PC-3 (cell line): ENCODE results near the gene LRRTM4. TPM values are rescaled to one million over a fixed set of nuclear protein-coding genes. Genes with fewer than 3 reads are reported as not detected.
A peak's percentile ranks its signal among the peaks of the same experiment; 100 is the strongest.

Experiments used
- ATAC-seq: fragments of 200-7000 bp; cut with Tn5 transposase; 2 replicates; pipeline ENCODE4 v1.9.1; 2020; ENCODE audit warnings: mild to moderate bottlenecking, moderate library complexity
- BruUV-seq: library from RNA; stranded (reverse); fragments of 400-500 nt; replicated peaks from 2 replicates; lab custom pipeline; 2021; lab: Mats Ljungman, UMichigan
- CTCF ChIA-PET: fragments of 300-600 bp; sonication (Branson Sonifier 250); formaldehyde crosslinking; loops from one replicate; lab custom pipeline; 2022; ENCODE audit warnings: antibody characterized with exemption; lab: Charles Lee
- POLR2A ChIA-PET: fragments of 300-600 bp; sonication (Branson Sonifier 250); formaldehyde crosslinking; loops from one replicate; lab custom pipeline; 2022; ENCODE audit warnings: antibody characterized with exemption; ENCODE audit not compliant: unreplicated experiment; lab: Charles Lee
- DNase-seq: peaks from one replicate; pipeline ENCODE4 v3.0.0-alpha.2; 2015
- H2AFZ ChIP-seq: fragments of 300-600 bp; sonication (generic); 2 replicates; pipeline ENCODE4 v1.6.0; 2016; ENCODE audit warnings: antibody characterized with exemption, low read length
- H3F3A ChIP-seq: fragments of 300-600 bp; sonication (generic); one replicate; pipeline ENCODE4 v1.6.0; 2017; ENCODE audit warnings: antibody characterized with exemption, low read length, control low read depth, mild to moderate bottlenecking; ENCODE audit not compliant: unreplicated experiment
- H3K27ac ChIP-seq: fragments of 300-600 bp; sonication (generic); 2 replicates; pipeline ENCODE4 v1.5.1; 2016; ENCODE audit warnings: mild to moderate bottlenecking, low read length
- H3K27me3 ChIP-seq: fragments of 300-600 bp; sonication (generic); 2 replicates; pipeline ENCODE4 v1.6.1; 2016; ENCODE audit warnings: low read length, mixed read lengths
- H3K36me3 ChIP-seq: fragments of 300-600 bp; sonication (generic); 2 replicates; pipeline ENCODE4 v1.6.1; 2016; ENCODE audit warnings: low read depth, mixed run types, low read length, mixed read lengths
- H3K4me1 ChIP-seq: fragments of 300-600 bp; sonication (generic); 2 replicates; pipeline ENCODE4 v1.5.1; 2016; ENCODE audit warnings: low read length; ENCODE audit not compliant: insufficient read depth
- H3K4me2 ChIP-seq: fragments of 300-600 bp; sonication (generic); 2 replicates; pipeline ENCODE4 v1.6.0; 2016; ENCODE audit warnings: low read length
- H3K4me3 ChIP-seq: fragments of 300-600 bp; sonication (generic); 2 replicates; pipeline ENCODE4 v1.5.1; 2016; ENCODE audit warnings: mild to moderate bottlenecking, low read length, mixed read lengths
- H3K79me2 ChIP-seq: fragments of 300-600 bp; sonication (generic); 2 replicates; pipeline ENCODE4 v1.6.1; 2017; ENCODE audit warnings: low read length, mixed read lengths
- H3K9ac ChIP-seq: fragments of 300-600 bp; sonication (generic); 2 replicates; pipeline ENCODE4 v1.6.0; 2016; ENCODE audit warnings: mild to moderate bottlenecking, low read length
- H3K9me2 ChIP-seq: fragments of 300-600 bp; sonication (generic); replicated peaks from 2 replicates; pipeline ENCODE4 v1.6.1; 2016; ENCODE audit warnings: mixed run types, low read length, mixed read lengths
- H3K9me3 ChIP-seq: fragments of 300-600 bp; sonication (generic); 2 replicates; pipeline ENCODE4 v1.6.1; 2016; ENCODE audit warnings: low read length, mixed read lengths
- H4K20me1 ChIP-seq: fragments of 300-600 bp; sonication (generic); 2 replicates; pipeline ENCODE4 v1.6.1; 2016; ENCODE audit warnings: low read length, mixed read lengths
- EZH2 ChIP-seq: fragments of 300-600 bp; sonication (generic); IDR thresholded peaks from one replicate; pipeline ENCODE4 v1.6.1; 2017; ENCODE audit warnings: antibody characterized with exemption, mild to moderate bottlenecking, low read length; ENCODE audit not compliant: unreplicated experiment
- EZH2phosphoT487 ChIP-seq: fragments of 300-600 bp; sonication (generic); IDR thresholded peaks from 2 replicates; pipeline ENCODE4 v1.6.1; 2018; ENCODE audit warnings: mild to moderate bottlenecking, antibody characterized with exemption, low read length, borderline replicate concordance
- intact Hi-C: fragments of 100-400 bp; cut with micrococcal nuclease; formaldehyde crosslinking; loops from 2 replicates; pipeline ENCODE4 v1.9.0; 2023
- total RNA-seq: library from RNA; depleted of rRNA; stranded (reverse); fragments of >200 nt; gene quantifications from 2 replicates; pipeline ENCODE4 v1.2.3, GENCODE V29; 2014
- TF ChIP-seq, protein P1 (sequence below): fragments of 300-600 bp; sonication (generic); conservative IDR thresholded peaks from 2 replicates; pipeline ENCODE4 v1.5.1; 2017; ENCODE audit warnings: antibody characterized with exemption, low read depth, mild to moderate bottlenecking, low read length

LRRTM4 gene
- total RNA-seq, 1 experiment from 2014 or later, result not detected

GRCh38 chr2:77443076-77443475 lies 79.1 kb downstream of the LRRTM4 start:
- Histone ChIP-seq H3K36me3 (no peaks in the 10 kb centered on the region), H3K4me2 (no peak overlapping the region), H3K27me3 (no peaks in the 10 kb centered on the region), H3K27ac (no peak overlapping the region), H3K4me3 (no peak overlapping the region), H2AFZ (no peak overlapping the region), H4K20me1 (no peaks in the 10 kb centered on the region), H3K79me2 (no peaks in the 10 kb centered on the region), H3K9me2 (no peaks in the 10 kb centered on the region), H3K9ac (no peak overlapping the region), H3K9me3 (no peaks in the 10 kb centered on the region; the same call in 1 of the 2 replicates), H3F3A (no peaks in the 10 kb centered on the region), H3K4me1 (no peaks in the 10 kb centered on the region)
- intact Hi-C loops, result no loop called here
- no peak for ATAC-seq
- ChIA-PET POLR2A (no interaction called here), CTCF (no interaction called here)
- BruUV-seq, result no TSS peak
- peak; percentile 6 for DNase-seq
- TF ChIP-seq EZH2 (no peak), EZH2phosphoT487 (no peak)
- TF ChIP-seq, protein P1, sequence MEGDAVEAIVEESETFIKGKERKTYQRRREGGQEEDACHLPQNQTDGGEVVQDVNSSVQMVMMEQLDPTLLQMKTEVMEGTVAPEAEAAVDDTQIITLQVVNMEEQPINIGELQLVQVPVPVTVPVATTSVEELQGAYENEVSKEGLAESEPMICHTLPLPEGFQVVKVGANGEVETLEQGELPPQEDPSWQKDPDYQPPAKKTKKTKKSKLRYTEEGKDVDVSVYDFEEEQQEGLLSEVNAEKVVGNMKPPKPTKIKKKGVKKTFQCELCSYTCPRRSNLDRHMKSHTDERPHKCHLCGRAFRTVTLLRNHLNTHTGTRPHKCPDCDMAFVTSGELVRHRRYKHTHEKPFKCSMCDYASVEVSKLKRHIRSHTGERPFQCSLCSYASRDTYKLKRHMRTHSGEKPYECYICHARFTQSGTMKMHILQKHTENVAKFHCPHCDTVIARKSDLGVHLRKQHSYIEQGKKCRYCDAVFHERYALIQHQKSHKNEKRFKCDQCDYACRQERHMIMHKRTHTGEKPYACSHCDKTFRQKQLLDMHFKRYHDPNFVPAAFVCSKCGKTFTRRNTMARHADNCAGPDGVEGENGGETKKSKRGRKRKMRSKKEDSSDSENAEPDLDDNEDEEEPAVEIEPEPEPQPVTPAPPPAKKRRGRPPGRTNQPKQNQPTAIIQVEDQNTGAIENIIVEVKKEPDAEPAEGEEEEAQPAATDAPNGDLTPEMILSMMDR, result no peak

GRCh38 chr2:77434880-77435279 lies 87.3 kb downstream of the LRRTM4 start:
- Histone ChIP-seq H3K27me3 (no peaks in the 10 kb centered on the region), H3K27ac (no peak overlapping the region), H3F3A (no peaks in the 10 kb centered on the region), H2AFZ (no peak overlapping the region), H3K9me2 (no peaks in the 10 kb centered on the region), H3K36me3 (no peaks in the 10 kb centered on the region), H3K9ac (no peak overlapping the region), H4K20me1 (no peaks in the 10 kb centered on the region), H3K79me2 (no peaks in the 10 kb centered on the region), H3K4me2 (no peak overlapping the region), H3K4me1 (no peaks in the 10 kb centered on the region), H3K9me3 (0 out of 2 replicates have a peak, but pooled peaks cover 4% of the 10 kb centered on the region), H3K4me3 (no peak overlapping the region)
- BruUV-seq, result no TSS peak
- intact Hi-C loops, result no loop called here
- ChIA-PET POLR2A (interaction anchor here (0.6 kb wide), 1 partner anchor 47 kb away, joined by 8 read pairs; no protein-coding TSS in a partner anchor), CTCF (no interaction called here)
- ATAC-seq, result no peak
- DNase-seq, result no peak
- TF ChIP-seq EZH2, result no peak
- TF ChIP-seq, protein P1, result peak; percentile 18; the same call in 1 of the 2 replicates

DNA sequence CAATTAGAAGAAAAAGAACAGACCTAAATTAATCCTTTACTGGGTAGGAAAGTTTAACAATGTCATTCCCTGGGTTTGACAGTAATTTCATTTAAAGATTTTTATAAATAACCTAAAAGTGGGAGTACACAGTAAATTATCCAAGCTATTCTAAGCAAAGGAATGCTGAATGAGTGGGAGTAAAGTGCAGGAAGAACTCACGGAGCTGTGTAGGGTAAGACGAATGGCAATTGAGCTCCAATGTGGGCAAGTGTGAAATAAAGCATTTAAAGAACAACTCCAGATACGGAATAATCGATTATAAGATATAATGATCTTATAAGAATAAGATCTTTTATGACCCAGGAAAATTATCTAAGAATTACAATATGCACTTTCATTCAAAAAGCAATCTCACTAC lies 93.2 kb downstream of the LRRTM4 start:
- no peak for ATAC-seq

More for the DNA sequence above, 93.2 kb downstream of the LRRTM4 start:
- BruUV-seq, result no TSS peak
- Histone ChIP-seq H3K4me2 (no peak overlapping the region), H3K79me2 (no peaks in the 10 kb centered on the region), H3K9me3 (no peaks in the 10 kb centered on the region), H3K27me3 (no peaks in the 10 kb centered on the region), H3K27ac (no peak overlapping the region), H4K20me1 (no peaks in the 10 kb centered on the region), H3K4me3 (no peak overlapping the region), H3F3A (no peaks in the 10 kb centered on the region), H3K4me1 (no peaks in the 10 kb centered on the region), H3K9me2 (no peaks in the 10 kb centered on the region), H3K36me3 (no peaks in the 10 kb centered on the region), H3K9ac (no peak overlapping the region), H2AFZ (no peak overlapping the region)
- DNase-seq, result no peak
- intact Hi-C loops, result no loop called here
- CTCF ChIA-PET, result no interaction called here
- POLR2A ChIA-PET, result no interaction called here
- TF ChIP-seq EZH2phosphoT487 (no peak), EZH2 (no peak)
- TF ChIP-seq, protein P1, result no peak
